Measurements from ENCODE around the gene USP30. TPM values are rescaled to one million over a fixed set of nuclear protein-coding genes. Genes with fewer than 3 reads are reported as not detected.
A peak's percentile ranks its signal among the peaks of the same experiment; 100 is the strongest.

Gene USP30
- total RNA-seq, 1 donor from 2014 or later: 18.2 TPM

- no peak for TF ChIP-seq CTCF (IDR thresholded peaks at IDR 0.05)
- Mint-ChIP-seq H3K27ac (ENCODE audit: unreplicated experiment) (peak within 1 kb of the TSS; percentile 90), H3K4me1 (ENCODE audit: unreplicated experiment) (peaks cover 31% of the 10 kb centered on the region), H3K36me3 (ENCODE audit: unreplicated experiment) (peaks cover 14% of the 10 kb centered on the region), H3K27me3 (ENCODE audit: unreplicated experiment) (no peaks in the 10 kb centered on the region), H3K9me3 (ENCODE audit: unreplicated experiment) (no peaks in the 10 kb centered on the region), H3K4me3 (ENCODE audit: unreplicated experiment) (peak within 1 kb of the TSS; percentile 94)
- peak; percentile 99 for DNase-seq (ENCODE audit: extremely low spot score, unreplicated experiment)
Measured at GRCh38 chr12:109097435-109098182, 45.2 kb downstream of the USP30 start, which contains the start of gene UNG. Gene UNG, plus strand, starts transcription at chr12:109097597. Its CDS starts 83 bp downstream, at chr12:109097680.

- Mint-ChIP-seq H3K9me3 (ENCODE audit: unreplicated experiment) (no peaks in the 10 kb centered on the region), H3K4me3 (ENCODE audit: unreplicated experiment) (peak overlapping the region; percentile 94), H3K4me1 (ENCODE audit: unreplicated experiment) (peaks cover 25% of the 10 kb centered on the region), H3K36me3 (ENCODE audit: unreplicated experiment) (peaks cover 16% of the 10 kb centered on the region), H3K27me3 (ENCODE audit: unreplicated experiment) (no peaks in the 10 kb centered on the region), H3K27ac (ENCODE audit: unreplicated experiment) (peak overlapping the region; percentile 90)
- DNase-seq (ENCODE audit: extremely low spot score, unreplicated experiment): peak; percentile 90
- TF ChIP-seq CTCF (IDR thresholded peaks at IDR 0.05): no peak
Measured at GRCh38 chr12:109098183-109098604, 45.8 kb downstream of the USP30 start.

GRCh38 chr12:109098651-109099050, 46.3 kb downstream of the USP30 start:
- H3K36me3 Mint-ChIP-seq (ENCODE audit: unreplicated experiment): peaks cover 20% of the 10 kb centered on the region
- H3K9me3 Mint-ChIP-seq (ENCODE audit: unreplicated experiment): no peaks in the 10 kb centered on the region
- no peaks in the 10 kb centered on the region for H3K27me3 Mint-ChIP-seq (ENCODE audit: unreplicated experiment)
- no peak for TF ChIP-seq CTCF (IDR thresholded peaks at IDR 0.05)
- H3K4me1 Mint-ChIP-seq (ENCODE audit: unreplicated experiment): peaks cover 24% of the 10 kb centered on the region
- H3K4me3 Mint-ChIP-seq (ENCODE audit: unreplicated experiment): peak overlapping the region; percentile 94
- peak overlapping the region; percentile 90 for H3K27ac Mint-ChIP-seq (ENCODE audit: unreplicated experiment)
- no peak for DNase-seq (ENCODE audit: extremely low spot score, unreplicated experiment)

- no peak overlapping the region for H3K27ac Mint-ChIP-seq (ENCODE audit: unreplicated experiment)
- DNase-seq (ENCODE audit: extremely low spot score, unreplicated experiment): no peak
- peak overlapping the region; percentile 94 for H3K4me3 Mint-ChIP-seq (ENCODE audit: unreplicated experiment)
Measured at GRCh38 chr12:109099431-109100020, 47.1 kb downstream of the USP30 start.

More at GRCh38 chr12:109099431-109100020, 47.1 kb downstream of the USP30 start:
- TF ChIP-seq CTCF (IDR thresholded peaks at IDR 0.05): no peak
- no peaks in the 10 kb centered on the region for H3K27me3 Mint-ChIP-seq (ENCODE audit: unreplicated experiment)
- no peaks in the 10 kb centered on the region for H3K9me3 Mint-ChIP-seq (ENCODE audit: unreplicated experiment)
- peaks cover 24% of the 10 kb centered on the region for H3K4me1 Mint-ChIP-seq (ENCODE audit: unreplicated experiment)
- H3K36me3 Mint-ChIP-seq (ENCODE audit: unreplicated experiment): peaks cover 24% of the 10 kb centered on the region
